BJ (cell line): ENCODE results near the gene ZDHHC22. TPM values are rescaled to one million over a fixed set of nuclear protein-coding genes. Genes with fewer than 3 reads are reported as not detected.

Source experiments
- CTCF ChIA-PET: fragments of 350-600 bp; formaldehyde crosslinking; extraction: SDS; loops from one replicate; lab custom pipeline; 2021; ENCODE audit warnings: antibody characterized with exemption, inconsistent platforms; lab: Yijun Ruan, JAX
- POLR2A ChIA-PET: fragments of 300-600 bp; sonication (Branson Sonifier 250); formaldehyde crosslinking; extraction: SDS; loops from one replicate; lab custom pipeline; 2021; ENCODE audit warnings: antibody characterized with exemption; lab: Charles Lee
- DNase-seq: peaks from one replicate; pipeline ENCODE4 v3.0.0-alpha.2; 2011; ENCODE audit warnings: low read depth
- H3K27me3 ChIP-seq: 2 replicates; pipeline ENCODE4 v1.6.0; 2011; ENCODE audit warnings: low read length; ENCODE audit not compliant: control insufficient read depth, insufficient read depth
- H3K36me3 ChIP-seq: 2 replicates; pipeline ENCODE4 v1.5.1; 2011; ENCODE audit warnings: low read length; ENCODE audit not compliant: control insufficient read depth, insufficient read depth
- H3K4me3 ChIP-seq: 2 replicates; pipeline ENCODE4 v1.5.1; 2011; ENCODE audit warnings: low read depth, mild to moderate bottlenecking, control low read depth, low read length
- CTCF ChIP-seq: IDR thresholded peaks from 2 replicates; pipeline ENCODE4 v1.5.1; 2011; ENCODE audit warnings: low read depth, mild to moderate bottlenecking, control low read depth, inconsistent platforms, low read length, moderate library complexity; ENCODE audit not compliant: insufficient read depth
- polyA plus RNA-seq: library from polyadenylated mRNA; depleted of rRNA; stranded (reverse); fragments of >200 nt; gene quantifications from 2 replicates; pipeline ENCODE4 v1.2.3, GENCODE V29; 2011

ZDHHC22 gene
- polyA plus RNA-seq, 1 experiment = not detected

- no peak overlapping the region for H3K4me3 ChIP-seq
- DNase-seq = no peak
- ChIA-PET POLR2A (no interaction called here), CTCF (interaction anchor here (1.8 kb wide), 1 partner anchor 9 kb away, joined by 5 read pairs; no protein-coding TSS in a partner anchor)
- peak; percentile 57 for TF ChIP-seq CTCF
- H3K36me3 ChIP-seq = no peaks in the 10 kb centered on the region
- H3K27me3 ChIP-seq = peaks cover 43% of the 10 kb centered on the region
These were observed 1.8 kb downstream of the ZDHHC22 start for GRCh38 chr14:77139540-77140358.

- ChIA-PET CTCF (interaction anchor here (1.8 kb wide), 1 partner anchor 10 kb away, joined by 5 read pairs; no protein-coding TSS in a partner anchor), POLR2A (no interaction called here)
- no peak for TF ChIP-seq CTCF
- Histone ChIP-seq H3K4me3 (no peak overlapping the region), H3K27me3 (peaks cover 40% of the 10 kb centered on the region), H3K36me3 (no peaks in the 10 kb centered on the region)
- no peak for DNase-seq
These were observed 2.6 kb downstream of the ZDHHC22 start for GRCh38 chr14:77139022-77139421.

- no peak for DNase-seq
- ChIA-PET POLR2A (no interaction called here), CTCF (interaction anchor here (0.7 to 2.8 kb wide), 5 partner anchors 10 to 261 kb away, joined by 3 to 21 read pairs (median 3); no protein-coding TSS in a partner anchor)
- no peak for TF ChIP-seq CTCF
- Histone ChIP-seq H3K4me3 (no peak overlapping the region), H3K27me3 (peaks cover 17% of the 10 kb centered on the region), H3K36me3 (no peaks in the 10 kb centered on the region)
These were observed 7.8 kb downstream of the ZDHHC22 start for GRCh38 chr14:77133720-77134338.

- ChIA-PET CTCF (no interaction called here), POLR2A (no interaction called here)
- peaks cover 12% of the 10 kb centered on the region for H3K27me3 ChIP-seq
- H3K36me3 ChIP-seq = no peaks in the 10 kb centered on the region
- TF ChIP-seq CTCF = no peak
- no peak for DNase-seq
- no peak overlapping the region for H3K4me3 ChIP-seq
These were observed 9.6 kb downstream of the ZDHHC22 start for GRCh38 chr14:77131871-77132486.

GRCh38 chr14:77131206-77131605, 10.4 kb downstream of the ZDHHC22 start:
- ChIA-PET CTCF (no interaction called here), POLR2A (no interaction called here)
- Histone ChIP-seq H3K27me3 (peaks cover 13% of the 10 kb centered on the region), H3K4me3 (no peak overlapping the region), H3K36me3 (no peaks in the 10 kb centered on the region)
- no peak for DNase-seq
- no peak for TF ChIP-seq CTCF
